ENCODE data around the gene LRCH1.

DNA sequence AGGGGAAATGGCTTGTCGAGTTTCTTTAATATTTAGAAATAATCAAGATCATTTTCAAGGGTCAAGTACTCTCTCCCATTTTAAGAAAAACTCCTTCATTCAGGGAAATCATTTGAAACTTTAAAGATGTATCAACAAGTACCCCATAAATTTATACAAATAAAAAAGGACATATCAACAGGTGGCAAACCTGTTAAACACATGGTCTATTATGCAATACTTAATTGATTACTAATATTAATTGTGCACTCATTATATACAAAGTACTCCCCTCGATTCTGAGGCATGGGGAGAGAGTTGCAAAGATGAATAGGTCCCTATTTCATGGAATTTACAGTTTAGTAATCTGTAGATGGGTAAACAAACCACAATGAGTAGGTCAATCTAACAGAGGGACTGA is 2.1 kb upstream of the LRCH1 start:
- TF ChIP-seq, protein P1, sequence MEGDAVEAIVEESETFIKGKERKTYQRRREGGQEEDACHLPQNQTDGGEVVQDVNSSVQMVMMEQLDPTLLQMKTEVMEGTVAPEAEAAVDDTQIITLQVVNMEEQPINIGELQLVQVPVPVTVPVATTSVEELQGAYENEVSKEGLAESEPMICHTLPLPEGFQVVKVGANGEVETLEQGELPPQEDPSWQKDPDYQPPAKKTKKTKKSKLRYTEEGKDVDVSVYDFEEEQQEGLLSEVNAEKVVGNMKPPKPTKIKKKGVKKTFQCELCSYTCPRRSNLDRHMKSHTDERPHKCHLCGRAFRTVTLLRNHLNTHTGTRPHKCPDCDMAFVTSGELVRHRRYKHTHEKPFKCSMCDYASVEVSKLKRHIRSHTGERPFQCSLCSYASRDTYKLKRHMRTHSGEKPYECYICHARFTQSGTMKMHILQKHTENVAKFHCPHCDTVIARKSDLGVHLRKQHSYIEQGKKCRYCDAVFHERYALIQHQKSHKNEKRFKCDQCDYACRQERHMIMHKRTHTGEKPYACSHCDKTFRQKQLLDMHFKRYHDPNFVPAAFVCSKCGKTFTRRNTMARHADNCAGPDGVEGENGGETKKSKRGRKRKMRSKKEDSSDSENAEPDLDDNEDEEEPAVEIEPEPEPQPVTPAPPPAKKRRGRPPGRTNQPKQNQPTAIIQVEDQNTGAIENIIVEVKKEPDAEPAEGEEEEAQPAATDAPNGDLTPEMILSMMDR (IDR thresholded peaks at IDR 0.05): no peak
- no peak for TF ChIP-seq POLR2A (IDR thresholded peaks at IDR 0.05)
